GM10266 (cell line): Measurements from ENCODE around the gene ZNF175.

Source experiments
- DNase-seq: peaks from one replicate; pipeline ENCODE4 v3.0.0; 2012; ENCODE audit errors: extremely low spot score
- TF ChIP-seq, protein P1 (sequence below): IDR thresholded peaks from 2 replicates; pipeline ENCODE4 v1.5.1; 2012; ENCODE audit warnings: mild to moderate bottlenecking, low read depth; ENCODE audit not compliant: control insufficient read depth, insufficient read depth; ENCODE audit errors: missing control alignments

Gene ZNF175

GRCh38 chr19:51632126-51632525 lies 61.0 kb downstream of the ZNF175 start:
- DNase-seq = no peak

DNA sequence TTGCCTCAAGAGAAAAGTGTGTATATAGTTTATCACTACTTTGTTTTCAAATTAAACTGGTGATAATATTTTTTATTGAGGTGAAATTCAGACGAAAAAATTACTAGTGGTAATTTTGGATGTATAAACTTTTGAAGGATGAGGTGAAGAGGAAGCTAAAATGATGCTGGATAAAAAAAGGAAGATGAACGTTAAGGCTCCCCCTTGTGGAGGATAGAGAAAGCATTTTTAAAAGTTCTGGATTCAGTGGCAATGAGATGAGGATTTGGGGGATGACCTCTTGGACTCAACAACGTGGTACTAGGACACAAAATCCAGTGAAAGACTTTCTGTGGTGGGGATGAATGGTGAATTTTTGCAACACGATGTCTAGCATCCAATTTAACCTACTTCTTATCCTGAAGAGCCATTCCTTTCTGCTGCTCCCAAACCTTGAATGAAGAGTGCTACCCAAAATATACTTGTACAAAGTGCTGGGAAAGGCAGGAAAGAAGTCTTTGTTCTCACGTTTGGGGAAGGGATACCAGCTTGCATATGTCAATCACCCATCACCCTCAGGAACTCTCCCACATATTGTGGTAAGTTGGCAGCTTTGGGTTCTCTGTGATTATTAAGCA lies 66.4 kb downstream of the ZNF175 start:
- DNase-seq = peak; percentile 28
- TF ChIP-seq, protein P1, sequence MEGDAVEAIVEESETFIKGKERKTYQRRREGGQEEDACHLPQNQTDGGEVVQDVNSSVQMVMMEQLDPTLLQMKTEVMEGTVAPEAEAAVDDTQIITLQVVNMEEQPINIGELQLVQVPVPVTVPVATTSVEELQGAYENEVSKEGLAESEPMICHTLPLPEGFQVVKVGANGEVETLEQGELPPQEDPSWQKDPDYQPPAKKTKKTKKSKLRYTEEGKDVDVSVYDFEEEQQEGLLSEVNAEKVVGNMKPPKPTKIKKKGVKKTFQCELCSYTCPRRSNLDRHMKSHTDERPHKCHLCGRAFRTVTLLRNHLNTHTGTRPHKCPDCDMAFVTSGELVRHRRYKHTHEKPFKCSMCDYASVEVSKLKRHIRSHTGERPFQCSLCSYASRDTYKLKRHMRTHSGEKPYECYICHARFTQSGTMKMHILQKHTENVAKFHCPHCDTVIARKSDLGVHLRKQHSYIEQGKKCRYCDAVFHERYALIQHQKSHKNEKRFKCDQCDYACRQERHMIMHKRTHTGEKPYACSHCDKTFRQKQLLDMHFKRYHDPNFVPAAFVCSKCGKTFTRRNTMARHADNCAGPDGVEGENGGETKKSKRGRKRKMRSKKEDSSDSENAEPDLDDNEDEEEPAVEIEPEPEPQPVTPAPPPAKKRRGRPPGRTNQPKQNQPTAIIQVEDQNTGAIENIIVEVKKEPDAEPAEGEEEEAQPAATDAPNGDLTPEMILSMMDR = peak; percentile 54

More at GRCh38 chr19:51632126-51632525, 61.0 kb downstream of the ZNF175 start:
- TF ChIP-seq, protein P1 = no peak

GRCh38 chr19:51639916-51640315 lies 68.8 kb downstream of the ZNF175 start:
- TF ChIP-seq, protein P1 = no peak
- DNase-seq = no peak

- TF ChIP-seq, protein P1 = no peak
- DNase-seq = no peak
These were observed 69.3 kb downstream of the ZNF175 start for GRCh38 chr19:51640386-51640785.

DNA sequence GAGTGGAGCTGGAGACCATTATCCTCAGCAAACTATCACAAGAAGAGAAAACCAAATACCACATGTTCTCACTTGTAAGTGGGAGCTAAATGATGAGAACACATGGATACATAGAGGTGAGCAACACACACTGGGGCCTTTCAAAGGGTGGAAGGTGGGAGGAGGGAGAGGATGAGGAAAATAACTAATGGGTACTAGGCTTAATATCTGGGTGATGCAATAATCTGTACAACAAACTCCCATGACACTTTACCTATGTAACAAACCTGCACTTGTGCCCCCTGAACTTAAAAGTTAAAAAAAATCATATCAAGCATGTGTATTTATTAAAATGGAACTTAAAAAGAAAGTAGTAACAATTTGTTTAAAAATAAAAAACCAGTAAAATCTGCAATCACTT lies 70.6 kb downstream of the ZNF175 start:
- no peak for DNase-seq
- TF ChIP-seq, protein P1 = no peak
